ENCODE data around the gene PCDH1.

- TF ChIP-seq CTCF (IDR thresholded peaks at IDR 0.05) (no peak), POLR2A (IDR thresholded peaks at IDR 0.05) (no peak)
Measured at GRCh38 chr5:141883184-141883891, 5.1 kb upstream of the PCDH1 start.

Data from lower leg skin (tissue), 3 donors.